NAMALWA (cell line): ENCODE measurements around the gene CYP3A7.
"Not testable (repeated sequence)": the region's sequence is repeated elsewhere in the genome, so short reads cannot be mapped to it uniquely, and the experiment has no call there.

Source experiments
- DNase-seq: peaks from one replicate; pipeline ENCODE4 v3.0.0-alpha.2; 2015; ENCODE audit warnings: low spot score

Gene CYP3A7

GRCh38 chr7:99741441-99741795 is 6.4 kb upstream of the CYP3A7 start:
- DNase-seq = no peak

GRCh38 chr7:99740573-99741440 is 5.8 kb upstream of the CYP3A7 start:
- no peak for DNase-seq

GRCh38 chr7:99739699-99740572 is 4.9 kb upstream of the CYP3A7 start:
- DNase-seq = no peak

GRCh38 chr7:99737726-99738125 is 2.7 kb upstream of the CYP3A7 start:
- no peak for DNase-seq

- DNase-seq = not testable (repeated sequence)
Measured at GRCh38 chr7:99736667-99737066, 1.7 kb upstream of the CYP3A7 start.

- DNase-seq = peak; percentile 55
Measured at GRCh38 chr7:99733448-99733847, 1.5 kb downstream of the CYP3A7 start.

- DNase-seq = no peak
Measured at GRCh38 chr7:99733003-99733402, 2.0 kb downstream of the CYP3A7 start.

GRCh38 chr7:99731638-99732374 is 3.2 kb downstream of the CYP3A7 start:
- DNase-seq = no peak

- no peak for DNase-seq
Measured at GRCh38 chr7:99730992-99731391, 4.0 kb downstream of the CYP3A7 start.

- no peak for DNase-seq
Measured at GRCh38 chr7:99730238-99730810, 4.7 kb downstream of the CYP3A7 start.

GRCh38 chr7:99729486-99730237 is 5.3 kb downstream of the CYP3A7 start:
- DNase-seq = no peak

GRCh38 chr7:99728615-99729014 is 6.4 kb downstream of the CYP3A7 start:
- no peak for DNase-seq

GRCh38 chr7:99723201-99723600 is 11.8 kb downstream of the CYP3A7 start:
- not testable (repeated sequence) for DNase-seq

GRCh38 chr7:99720800-99721595 is 14.0 kb downstream of the CYP3A7 start:
- no peak for DNase-seq

- DNase-seq = no peak
Measured at GRCh38 chr7:99719996-99720769, 14.8 kb downstream of the CYP3A7 start.

- no peak for DNase-seq
Measured at GRCh38 chr7:99713995-99714570, 20.9 kb downstream of the CYP3A7 start.

- DNase-seq = no peak
Measured at GRCh38 chr7:99709838-99710578, 25.0 kb downstream of the CYP3A7 start.

GRCh38 chr7:99709260-99709659 is 25.7 kb downstream of the CYP3A7 start:
- no peak for DNase-seq

GRCh38 chr7:99707096-99707495 is 27.9 kb downstream of the CYP3A7 start:
- DNase-seq = no peak
